GM18502 (cell line): ENCODE measurements around the gene FCER2.
"Not testable (repeated sequence)": the region's sequence is repeated elsewhere in the genome, so short reads cannot be mapped to it uniquely, and the experiment has no call there.

Experiments
- ATAC-seq: cut with Tn5 transposase; IDR thresholded peaks from one replicate; pipeline ENCODE4 v1.9.1; 2021; ENCODE audit warnings: mild to moderate bottlenecking; ENCODE audit not compliant: unreplicated experiment, poor library complexity

The FCER2 gene

GRCh38 chr19:7654401-7654800 lies 47.5 kb downstream of the FCER2 start:
- no peak for ATAC-seq

GRCh38 chr19:7652061-7652641 lies 49.8 kb downstream of the FCER2 start:
- no peak for ATAC-seq

DNA sequence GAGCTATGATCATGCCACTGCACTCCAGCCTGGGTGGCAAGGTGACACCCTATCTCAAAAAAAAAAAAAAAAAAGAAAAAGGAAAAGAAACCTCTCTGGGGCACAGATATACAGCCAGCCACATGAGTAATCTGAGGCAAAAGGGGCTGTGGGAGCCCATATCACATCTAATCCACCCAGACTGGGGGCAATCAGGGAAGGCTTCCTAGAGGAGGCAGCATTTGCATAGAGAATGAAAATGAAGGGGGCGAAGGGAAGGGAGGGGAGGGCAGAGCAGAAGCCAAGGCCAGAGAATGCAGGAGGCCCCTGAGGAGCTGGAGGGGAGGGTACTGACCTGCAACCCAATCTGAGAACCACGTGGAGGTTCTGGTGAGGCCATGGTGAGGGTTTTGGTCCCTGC lies 51.8 kb downstream of the FCER2 start:
- no peak for ATAC-seq

GRCh38 chr19:7648265-7649014 lies 53.5 kb downstream of the FCER2 start:
- no peak for ATAC-seq

DNA sequence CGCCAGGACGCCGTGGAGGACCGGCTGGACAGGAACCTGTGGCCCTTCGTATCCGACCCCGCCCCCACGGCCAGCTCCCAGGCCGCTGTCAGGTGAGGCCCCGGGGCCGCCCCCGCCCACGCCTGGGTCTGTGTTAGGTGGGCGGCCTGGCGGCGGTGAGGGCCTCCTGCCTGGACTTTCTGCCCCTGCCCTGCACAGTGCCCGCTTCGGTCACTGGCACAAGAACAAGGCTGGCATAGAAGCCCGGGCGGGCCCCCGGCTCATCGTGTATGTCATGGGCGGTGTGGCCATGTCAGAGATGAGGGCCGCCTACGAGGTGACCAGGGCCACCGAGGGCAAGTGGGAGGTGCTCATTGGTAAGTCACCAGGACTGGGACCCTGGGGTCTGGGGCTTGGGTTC lies 54.8 kb downstream of the FCER2 start:
- ATAC-seq: no peak

- ATAC-seq: no peak
Measured at GRCh38 chr19:7646426-7646700, 55.6 kb downstream of the FCER2 start.

- no peak for ATAC-seq
Measured at GRCh38 chr19:7645656-7646425, 56.1 kb downstream of the FCER2 start.

DNA sequence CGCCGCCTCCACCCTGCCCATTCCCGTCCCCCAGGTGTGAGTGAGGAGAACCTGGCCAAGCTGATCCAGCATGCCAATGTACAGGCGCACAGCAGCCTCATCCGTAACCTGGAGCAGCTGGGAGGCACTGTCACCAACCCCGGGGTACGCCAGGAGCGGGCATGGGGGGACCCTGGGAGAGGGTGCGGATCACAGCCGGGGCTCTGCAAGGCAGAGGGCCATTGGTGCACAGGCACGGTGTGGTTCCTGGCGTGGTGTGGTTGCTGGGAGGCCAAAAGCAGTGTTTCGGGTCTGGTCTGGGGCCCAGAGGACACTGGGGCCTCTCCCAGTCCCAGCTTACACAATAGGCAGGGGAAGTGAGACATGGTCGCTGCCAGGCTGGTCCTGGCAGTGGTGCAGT lies 56.8 kb downstream of the FCER2 start:
- ATAC-seq: no peak

GRCh38 chr19:7644550-7644877 lies 57.4 kb downstream of the FCER2 start:
- no peak for ATAC-seq

GRCh38 chr19:7643629-7644549 lies 58.0 kb downstream of the FCER2 start:
- not testable (repeated sequence) for ATAC-seq

- ATAC-seq: no peak
Measured at GRCh38 chr19:7643031-7643415, 58.9 kb downstream of the FCER2 start.

DNA sequence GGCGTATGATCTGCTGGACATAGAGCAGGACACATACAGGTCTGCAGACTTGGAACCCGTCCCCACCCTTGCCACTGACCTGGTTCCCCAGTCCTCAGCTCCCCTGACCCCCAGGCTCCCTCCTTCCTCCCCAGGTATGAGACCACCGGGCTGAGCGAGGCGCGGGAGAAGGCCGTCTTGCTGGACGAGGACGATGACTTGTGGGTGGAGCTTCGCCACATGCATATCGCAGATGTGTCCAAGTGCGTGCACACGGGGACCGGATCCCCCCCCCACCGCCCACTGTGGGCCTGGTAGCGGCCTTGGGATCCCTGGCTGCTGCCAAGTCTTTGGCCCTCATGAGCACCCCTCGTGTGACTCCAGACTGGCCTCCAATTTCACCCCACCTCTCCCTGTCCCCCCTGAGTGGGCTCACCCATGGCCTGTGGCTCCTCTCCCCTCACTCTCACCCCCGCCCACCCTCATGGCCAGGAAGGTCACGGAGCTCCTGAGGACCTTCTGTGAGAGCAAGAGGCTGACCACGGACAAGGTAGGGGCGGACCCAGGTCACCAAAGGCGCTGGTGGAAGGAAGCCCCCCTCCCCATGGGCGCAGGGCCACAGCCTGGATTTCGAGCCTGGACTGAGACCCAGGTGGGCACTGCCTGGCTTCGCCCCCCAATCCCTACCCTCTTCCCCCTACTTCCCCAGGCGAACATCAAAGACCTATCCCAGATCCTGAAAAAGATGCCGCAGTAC lies 59.5 kb downstream of the FCER2 start:
- no peak for ATAC-seq

- ATAC-seq: no peak
Measured at GRCh38 chr19:7641290-7642276, 60.3 kb downstream of the FCER2 start.

- ATAC-seq: no peak
Measured at GRCh38 chr19:7640803-7641202, 61.1 kb downstream of the FCER2 start.

DNA sequence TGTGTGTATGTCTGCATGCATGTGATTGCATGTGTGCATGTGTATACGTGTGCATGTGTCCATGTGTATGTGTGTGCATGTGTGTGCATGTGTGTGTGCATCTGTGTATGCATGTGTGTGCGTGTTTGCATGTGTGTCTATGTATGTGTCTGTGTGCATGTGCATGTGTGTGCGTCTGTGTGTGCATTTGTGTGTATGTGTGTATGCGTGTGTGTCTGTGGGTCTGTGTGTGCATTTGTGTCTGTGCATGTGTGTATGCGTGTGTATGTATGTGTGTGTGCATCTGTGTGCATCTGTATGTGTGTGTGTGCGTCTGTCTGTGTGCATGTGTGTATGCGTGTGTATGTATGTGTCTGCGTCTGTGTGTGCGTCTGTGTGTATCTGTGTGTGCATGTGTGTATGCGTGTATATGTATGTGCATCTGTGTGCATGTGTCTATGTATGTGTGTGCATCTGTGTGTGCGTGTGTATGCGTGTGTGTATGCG lies 62.0 kb downstream of the FCER2 start:
- no peak for ATAC-seq

GRCh38 chr19:7638802-7639465 lies 63.0 kb downstream of the FCER2 start:
- ATAC-seq: no peak
